PFSK-1 (cell line): Measurements from ENCODE around the gene PCCA.

Source experiments
- SIN3A ChIP-seq: IDR thresholded peaks from 2 replicates; pipeline ENCODE4 v1.6.1; 2012; ENCODE audit warnings: mild to moderate bottlenecking, low read length, moderate library complexity, borderline replicate concordance; ENCODE audit not compliant: insufficient read depth
- TAF1 ChIP-seq: IDR thresholded peaks from 2 replicates; pipeline ENCODE4 v1.6.1; 2012; ENCODE audit warnings: low read length, control low read depth, borderline replicate concordance; ENCODE audit not compliant: insufficient read depth
- TF ChIP-seq, protein P1 (sequence below), 2 experiments: IDR thresholded peaks; 2 replicates each; pipeline versions ENCODE4 v1.6.1 to v1.8.0; 2011 to 2012; ENCODE audit warnings: low read depth in 2 of 2, low read length in 2 of 2, control low read depth in 1 of 2, inconsistent platforms in 1 of 2, mild to moderate bottlenecking in 1 of 2, moderate library complexity in 1 of 2; ENCODE audit not compliant: insufficient read depth in 1 of 2

DNA sequence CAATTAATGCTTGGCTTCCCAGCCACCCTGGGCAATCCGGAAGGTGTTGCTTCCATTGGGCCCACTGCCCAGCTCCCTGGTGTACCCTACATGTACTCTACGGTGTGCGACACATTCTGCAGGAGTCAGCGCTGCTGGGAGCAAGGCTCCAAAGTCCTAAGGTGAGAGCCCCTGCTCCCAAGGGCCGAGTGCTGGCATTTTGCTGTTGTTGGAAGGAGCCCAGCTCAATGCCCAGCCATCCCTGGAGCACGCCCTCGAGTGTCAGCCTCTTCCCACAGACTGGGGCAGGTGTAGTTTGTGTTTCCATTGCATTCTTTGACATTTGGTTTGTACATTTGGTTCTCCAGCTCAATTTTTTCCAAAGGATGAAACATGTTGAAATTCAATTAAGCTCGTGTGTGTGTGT, 435.1 kb downstream of the PCCA start:
- TF ChIP-seq, protein P1, sequence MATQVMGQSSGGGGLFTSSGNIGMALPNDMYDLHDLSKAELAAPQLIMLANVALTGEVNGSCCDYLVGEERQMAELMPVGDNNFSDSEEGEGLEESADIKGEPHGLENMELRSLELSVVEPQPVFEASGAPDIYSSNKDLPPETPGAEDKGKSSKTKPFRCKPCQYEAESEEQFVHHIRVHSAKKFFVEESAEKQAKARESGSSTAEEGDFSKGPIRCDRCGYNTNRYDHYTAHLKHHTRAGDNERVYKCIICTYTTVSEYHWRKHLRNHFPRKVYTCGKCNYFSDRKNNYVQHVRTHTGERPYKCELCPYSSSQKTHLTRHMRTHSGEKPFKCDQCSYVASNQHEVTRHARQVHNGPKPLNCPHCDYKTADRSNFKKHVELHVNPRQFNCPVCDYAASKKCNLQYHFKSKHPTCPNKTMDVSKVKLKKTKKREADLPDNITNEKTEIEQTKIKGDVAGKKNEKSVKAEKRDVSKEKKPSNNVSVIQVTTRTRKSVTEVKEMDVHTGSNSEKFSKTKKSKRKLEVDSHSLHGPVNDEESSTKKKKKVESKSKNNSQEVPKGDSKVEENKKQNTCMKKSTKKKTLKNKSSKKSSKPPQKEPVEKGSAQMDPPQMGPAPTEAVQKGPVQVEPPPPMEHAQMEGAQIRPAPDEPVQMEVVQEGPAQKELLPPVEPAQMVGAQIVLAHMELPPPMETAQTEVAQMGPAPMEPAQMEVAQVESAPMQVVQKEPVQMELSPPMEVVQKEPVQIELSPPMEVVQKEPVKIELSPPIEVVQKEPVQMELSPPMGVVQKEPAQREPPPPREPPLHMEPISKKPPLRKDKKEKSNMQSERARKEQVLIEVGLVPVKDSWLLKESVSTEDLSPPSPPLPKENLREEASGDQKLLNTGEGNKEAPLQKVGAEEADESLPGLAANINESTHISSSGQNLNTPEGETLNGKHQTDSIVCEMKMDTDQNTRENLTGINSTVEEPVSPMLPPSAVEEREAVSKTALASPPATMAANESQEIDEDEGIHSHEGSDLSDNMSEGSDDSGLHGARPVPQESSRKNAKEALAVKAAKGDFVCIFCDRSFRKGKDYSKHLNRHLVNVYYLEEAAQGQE (IDR thresholded peaks at IDR 0.05; ENCODE audit: insufficient read depth in 1 of 2, low read depth in 2 of 2, low read length in 2 of 2): no peak
- TF ChIP-seq SIN3A (no peak), TAF1 (no peak)
